ENCODE results near the gene FHAD1. TPM values are rescaled to one million over a fixed set of nuclear protein-coding genes. Genes with fewer than 3 reads are reported as not detected.
"Not testable (repeated sequence)": the region's sequence is repeated elsewhere in the genome, so short reads cannot be mapped to it uniquely, and the experiment has no call there.

Gene FHAD1
- total RNA-seq, 4 donors from 2014 or later = 0.54 to 1.9 (median 0.75) TPM

DNA sequence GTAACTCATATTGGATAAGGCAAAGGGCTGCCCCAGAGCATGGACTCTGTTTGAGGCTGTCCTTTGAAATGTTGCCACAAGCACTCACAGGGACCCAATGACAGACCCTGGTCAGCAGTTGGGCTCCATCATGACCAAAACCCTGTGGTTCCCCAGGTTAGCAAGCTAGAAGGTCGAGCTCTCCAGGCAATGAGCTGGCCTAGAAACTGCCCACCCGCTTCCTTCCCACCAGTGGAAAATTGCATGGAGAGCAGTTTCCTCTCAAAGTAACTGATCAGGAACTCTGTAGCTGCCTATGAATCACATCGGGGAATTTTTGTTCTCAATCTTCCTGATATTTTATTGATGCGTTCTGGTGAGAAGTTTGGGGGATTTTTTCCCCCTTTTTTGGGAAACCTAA is 52.8 kb downstream of the FHAD1 start:
- no peaks in the 10 kb centered on the region for H3K9me3 ChIP-seq
- H3K36me3 ChIP-seq = no peaks in the 10 kb centered on the region
- H3K27ac ChIP-seq = no peak overlapping the region
- no peaks in the 10 kb centered on the region for H3K27me3 ChIP-seq
- H3K4me1 ChIP-seq = peaks cover 0 to 3% of the 10 kb centered on the region in 2 donors
- WGBS, 2 donors = 82 to 93% methylated on average over 4 of the region's 4 CpGs
- intact Hi-C loops (cut with DNase I) = no loop called here
- H3K4me3 ChIP-seq (replicated peaks in 1 of 3) = no peak overlapping the region
- DNase-seq = no peak
- TF ChIP-seq, protein P1, sequence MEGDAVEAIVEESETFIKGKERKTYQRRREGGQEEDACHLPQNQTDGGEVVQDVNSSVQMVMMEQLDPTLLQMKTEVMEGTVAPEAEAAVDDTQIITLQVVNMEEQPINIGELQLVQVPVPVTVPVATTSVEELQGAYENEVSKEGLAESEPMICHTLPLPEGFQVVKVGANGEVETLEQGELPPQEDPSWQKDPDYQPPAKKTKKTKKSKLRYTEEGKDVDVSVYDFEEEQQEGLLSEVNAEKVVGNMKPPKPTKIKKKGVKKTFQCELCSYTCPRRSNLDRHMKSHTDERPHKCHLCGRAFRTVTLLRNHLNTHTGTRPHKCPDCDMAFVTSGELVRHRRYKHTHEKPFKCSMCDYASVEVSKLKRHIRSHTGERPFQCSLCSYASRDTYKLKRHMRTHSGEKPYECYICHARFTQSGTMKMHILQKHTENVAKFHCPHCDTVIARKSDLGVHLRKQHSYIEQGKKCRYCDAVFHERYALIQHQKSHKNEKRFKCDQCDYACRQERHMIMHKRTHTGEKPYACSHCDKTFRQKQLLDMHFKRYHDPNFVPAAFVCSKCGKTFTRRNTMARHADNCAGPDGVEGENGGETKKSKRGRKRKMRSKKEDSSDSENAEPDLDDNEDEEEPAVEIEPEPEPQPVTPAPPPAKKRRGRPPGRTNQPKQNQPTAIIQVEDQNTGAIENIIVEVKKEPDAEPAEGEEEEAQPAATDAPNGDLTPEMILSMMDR (IDR thresholded peaks at IDR 0.05) = no peak
- no peak for TF ChIP-seq POLR2A (IDR thresholded peaks at IDR 0.05)

DNA sequence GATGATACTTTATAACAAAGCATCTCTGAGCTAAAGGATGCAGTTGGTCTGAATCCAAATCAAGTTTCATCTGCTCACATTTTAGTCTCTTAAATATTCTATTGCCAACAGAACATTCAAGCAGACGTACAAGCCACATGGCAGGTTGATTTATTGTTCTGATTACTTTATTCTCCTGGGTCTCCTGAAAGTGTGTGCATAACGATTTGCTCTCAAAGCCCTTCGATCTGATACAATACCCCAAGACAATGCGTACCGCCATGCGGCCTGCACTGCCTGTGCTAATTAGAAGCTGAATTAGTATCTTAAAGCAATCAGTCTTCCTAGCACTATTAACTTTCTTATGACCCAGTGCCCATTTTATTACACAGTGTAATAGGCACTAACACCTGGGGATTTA is 56.9 kb downstream of the FHAD1 start:
- DNase-seq = no peak
- H3K27ac ChIP-seq = no peak overlapping the region
- H3K4me3 ChIP-seq (replicated peaks in 1 of 3) = no peak overlapping the region
- 91 to 95% methylated on average over 6 of the region's 6 CpGs for WGBS, 2 donors
- TF ChIP-seq, protein P1 (IDR thresholded peaks at IDR 0.05) = no peak
- no peak for TF ChIP-seq POLR2A (IDR thresholded peaks at IDR 0.05)
- intact Hi-C loops (cut with DNase I) = loop anchor here (2.0 kb wide), 1 partner anchor 175 kb away; no protein-coding TSS in a partner anchor
- no peaks in the 10 kb centered on the region for H3K36me3 ChIP-seq
- H3K27me3 ChIP-seq = no peaks in the 10 kb centered on the region
- H3K9me3 ChIP-seq = no peaks in the 10 kb centered on the region
- peaks cover 0 to 3% of the 10 kb centered on the region in 2 donors for H3K4me1 ChIP-seq

DNA sequence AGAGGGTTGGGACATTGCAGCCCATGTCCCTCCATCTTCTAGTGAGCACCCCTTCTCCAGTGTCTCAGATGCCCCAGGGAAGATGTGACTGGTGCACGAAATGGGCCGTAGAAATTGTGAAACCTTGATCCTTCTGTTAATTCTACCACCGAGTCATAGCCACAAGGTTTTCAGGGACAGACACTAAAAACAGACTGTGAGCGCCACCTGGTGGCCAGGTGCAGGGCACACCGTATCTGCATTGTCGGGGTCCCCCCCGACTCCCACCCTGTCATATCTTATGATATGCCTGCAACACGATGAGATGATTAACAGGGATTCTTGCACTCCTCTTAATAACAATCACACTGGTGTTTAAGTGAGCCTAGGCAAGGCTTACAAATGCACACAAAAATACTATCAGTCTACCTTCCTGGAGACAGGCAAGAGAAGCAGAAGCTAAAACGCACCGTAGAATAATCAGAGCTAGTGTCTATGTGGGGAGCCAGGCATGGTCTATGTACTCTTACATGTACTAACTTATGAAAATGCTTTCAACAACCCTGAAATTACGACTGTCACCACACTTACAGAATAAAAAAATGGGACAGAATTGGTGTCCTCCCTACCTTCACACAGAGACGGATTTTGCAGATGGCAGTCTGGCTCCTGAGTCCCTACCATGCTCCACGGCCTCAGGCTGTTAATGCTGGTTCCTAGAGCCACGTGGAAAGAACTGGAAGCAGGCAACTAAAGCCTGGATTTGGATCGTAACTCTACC is 57.9 kb downstream of the FHAD1 start:
- Histone ChIP-seq H3K9me3 (no peaks in the 10 kb centered on the region), H3K36me3 (no peaks in the 10 kb centered on the region), H3K27ac (no peak overlapping the region), H3K4me1 (peaks cover 0 to 3% of the 10 kb centered on the region in 2 donors), H3K27me3 (no peaks in the 10 kb centered on the region), H3K4me3 (replicated peaks in 1 of 3) (no peak overlapping the region)
- peak; percentile 61 to 72 for DNase-seq
- intact Hi-C loops (cut with DNase I) = loop anchor here (2.0 kb wide), 1 partner anchor 176 kb away; no protein-coding TSS in a partner anchor
- TF ChIP-seq, protein P1 (IDR thresholded peaks at IDR 0.05) = peak; percentile 61 to 90 (median 84)
- no peak for TF ChIP-seq POLR2A (IDR thresholded peaks at IDR 0.05)
- WGBS, 2 donors = 29 to 32% methylated on average over 15 of the region's 15 CpGs

DNA sequence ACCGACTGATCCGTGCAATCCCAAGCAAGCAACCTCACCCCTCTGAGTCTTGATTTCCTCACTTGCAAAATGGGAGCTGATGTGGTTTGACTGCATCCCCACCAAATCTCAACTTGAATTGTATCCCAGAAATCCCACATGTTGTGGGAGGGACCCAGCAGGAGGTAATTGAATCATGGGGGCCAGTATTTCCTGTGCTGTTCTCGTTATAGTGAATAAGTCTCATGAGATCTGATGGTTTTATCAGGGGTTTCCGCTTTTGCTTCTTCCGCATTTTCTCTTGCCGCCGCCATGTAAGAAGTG is 58.4 kb downstream of the FHAD1 start:
- intact Hi-C loops (cut with DNase I) = loop anchor here (2.0 kb wide), 1 partner anchor 177 kb away; no protein-coding TSS in a partner anchor
- WGBS, 2 donors = 86 to 91% methylated on average over 7 of the region's 7 CpGs
- H3K36me3 ChIP-seq = no peaks in the 10 kb centered on the region
- H3K27me3 ChIP-seq = no peaks in the 10 kb centered on the region
- DNase-seq = no peak
- H3K9me3 ChIP-seq = no peaks in the 10 kb centered on the region
- no peak for TF ChIP-seq POLR2A (IDR thresholded peaks at IDR 0.05)
- TF ChIP-seq, protein P1 (IDR thresholded peaks at IDR 0.05) = no peak
- no peak overlapping the region for H3K27ac ChIP-seq
- H3K4me3 ChIP-seq (replicated peaks in 1 of 3) = no peak overlapping the region
- peaks cover 0 to 3% of the 10 kb centered on the region in 2 donors for H3K4me1 ChIP-seq

DNA sequence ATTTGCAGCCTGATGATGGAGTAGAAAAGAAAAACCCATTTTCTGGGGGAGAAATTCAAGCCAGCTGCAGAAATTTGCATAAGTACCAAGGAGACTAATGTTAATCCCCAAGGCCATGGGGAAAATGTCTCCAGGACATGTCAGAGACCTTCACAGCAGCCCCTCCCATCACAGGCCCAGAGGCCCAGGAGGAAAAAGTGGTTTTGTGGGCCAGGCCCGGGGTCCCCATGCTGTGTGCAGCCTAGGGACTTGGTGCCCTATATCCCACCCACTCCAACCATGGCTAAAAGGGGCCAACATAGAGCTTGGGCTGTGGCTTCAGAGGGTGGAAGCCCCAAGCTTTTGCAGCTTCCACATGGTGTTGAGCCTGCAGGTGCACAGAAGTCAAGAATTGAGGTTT is 59.3 kb downstream of the FHAD1 start:
- H3K36me3 ChIP-seq; DNase-seq; H3K27ac ChIP-seq; H3K4me1 ChIP-seq; intact Hi-C loops (cut with DNase I); H3K4me3 ChIP-seq (replicated peaks in 1 of 3); H3K27me3 ChIP-seq; H3K9me3 ChIP-seq: not testable (repeated sequence)
- 89 to 90% methylated on average over 1 of the region's 1 CpG for WGBS, 2 donors

Data from thyroid gland (tissue), 4 donors.